ENCODE data around the gene DHRS12.

Gene DHRS12

GRCh38 chr13:51784097-51784496 lies 19.9 kb downstream of the DHRS12 start:
- in situ Hi-C loops (cut with MboI; ENCODE audit: low sequenced_read_pairs): no loop called here

GRCh38 chr13:51783428-51784094 lies 20.4 kb downstream of the DHRS12 start:
- in situ Hi-C loops (cut with MboI; ENCODE audit: low sequenced_read_pairs): no loop called here

- in situ Hi-C loops (cut with MboI; ENCODE audit: low sequenced_read_pairs): no loop called here
These were observed 21.8 kb downstream of the DHRS12 start for GRCh38 chr13:51782026-51782710.

GRCh38 chr13:51781246-51782022 lies 22.5 kb downstream of the DHRS12 start:
- in situ Hi-C loops (cut with MboI; ENCODE audit: low sequenced_read_pairs): no loop called here

GRCh38 chr13:51780099-51780498 lies 23.9 kb downstream of the DHRS12 start:
- in situ Hi-C loops (cut with MboI; ENCODE audit: low sequenced_read_pairs): no loop called here

- in situ Hi-C loops (cut with MboI; ENCODE audit: low sequenced_read_pairs): no loop called here
These were observed 25.6 kb downstream of the DHRS12 start for GRCh38 chr13:51778392-51778791.

GRCh38 chr13:51777921-51778320 lies 26.0 kb downstream of the DHRS12 start:
- in situ Hi-C loops (cut with MboI; ENCODE audit: low sequenced_read_pairs): no loop called here

GRCh38 chr13:51776179-51776578 lies 27.8 kb downstream of the DHRS12 start:
- in situ Hi-C loops (cut with MboI; ENCODE audit: low sequenced_read_pairs): no loop called here

- in situ Hi-C loops (cut with MboI; ENCODE audit: low sequenced_read_pairs): loop anchor here (25.0 kb wide), 1 partner anchor 336 kb away; no protein-coding TSS in a partner anchor
These were observed 30.4 kb downstream of the DHRS12 start for GRCh38 chr13:51773515-51773914.

- in situ Hi-C loops (cut with MboI; ENCODE audit: low sequenced_read_pairs): loop anchor here (25.0 kb wide), 1 partner anchor 335 kb away; no protein-coding TSS in a partner anchor
These were observed 31.2 kb downstream of the DHRS12 start for GRCh38 chr13:51772781-51773180.

- in situ Hi-C loops (cut with MboI; ENCODE audit: low sequenced_read_pairs): loop anchor here (25.0 kb wide), 1 partner anchor 335 kb away; no protein-coding TSS in a partner anchor
These were observed 31.9 kb downstream of the DHRS12 start for GRCh38 chr13:51772105-51772455.

- in situ Hi-C loops (cut with MboI; ENCODE audit: low sequenced_read_pairs): loop anchor here (25.0 kb wide), 1 partner anchor 334 kb away; no protein-coding TSS in a partner anchor
These were observed 32.4 kb downstream of the DHRS12 start for GRCh38 chr13:51771418-51772104.

GRCh38 chr13:51770681-51771417 lies 33.1 kb downstream of the DHRS12 start:
- in situ Hi-C loops (cut with MboI; ENCODE audit: low sequenced_read_pairs): loop anchor here (25.0 kb wide), 1 partner anchor 334 kb away; no protein-coding TSS in a partner anchor

- in situ Hi-C loops (cut with MboI; ENCODE audit: low sequenced_read_pairs): loop anchor here (25.0 kb wide), 1 partner anchor 333 kb away; no protein-coding TSS in a partner anchor
These were observed 33.8 kb downstream of the DHRS12 start for GRCh38 chr13:51770160-51770559.

- in situ Hi-C loops (cut with MboI; ENCODE audit: low sequenced_read_pairs): loop anchor here (25.0 kb wide), 1 partner anchor 332 kb away; no protein-coding TSS in a partner anchor
These were observed 34.4 kb downstream of the DHRS12 start for GRCh38 chr13:51769455-51770127.

GRCh38 chr13:51768976-51769375 lies 35.0 kb downstream of the DHRS12 start:
- in situ Hi-C loops (cut with MboI; ENCODE audit: low sequenced_read_pairs): loop anchor here (25.0 kb wide), 1 partner anchor 332 kb away; no protein-coding TSS in a partner anchor

- in situ Hi-C loops (cut with MboI; ENCODE audit: low sequenced_read_pairs): loop anchor here (25.0 kb wide), 1 partner anchor 331 kb away; no protein-coding TSS in a partner anchor
These were observed 35.5 kb downstream of the DHRS12 start for GRCh38 chr13:51768378-51768921.

GRCh38 chr13:51767100-51767499 lies 36.9 kb downstream of the DHRS12 start:
- in situ Hi-C loops (cut with MboI; ENCODE audit: low sequenced_read_pairs): loop anchor here (25.0 kb wide), 1 partner anchor 330 kb away; no protein-coding TSS in a partner anchor

GRCh38 chr13:51765142-51765515 lies 38.8 kb downstream of the DHRS12 start:
- in situ Hi-C loops (cut with MboI; ENCODE audit: low sequenced_read_pairs): loop anchor here (25.0 kb wide), 1 partner anchor 328 kb away; no protein-coding TSS in a partner anchor
